GM15510 (cell line): Measurements from ENCODE around the gene ZNF148.

Source experiments
- POLR2A ChIP-seq: IDR thresholded peaks from 3 replicates; pipeline ENCODE4 v1.6.1; 2011; ENCODE audit warnings: borderline replicate concordance; ENCODE audit not compliant: insufficient read length; ENCODE audit errors: extremely low read depth

The ZNF148 gene

DNA sequence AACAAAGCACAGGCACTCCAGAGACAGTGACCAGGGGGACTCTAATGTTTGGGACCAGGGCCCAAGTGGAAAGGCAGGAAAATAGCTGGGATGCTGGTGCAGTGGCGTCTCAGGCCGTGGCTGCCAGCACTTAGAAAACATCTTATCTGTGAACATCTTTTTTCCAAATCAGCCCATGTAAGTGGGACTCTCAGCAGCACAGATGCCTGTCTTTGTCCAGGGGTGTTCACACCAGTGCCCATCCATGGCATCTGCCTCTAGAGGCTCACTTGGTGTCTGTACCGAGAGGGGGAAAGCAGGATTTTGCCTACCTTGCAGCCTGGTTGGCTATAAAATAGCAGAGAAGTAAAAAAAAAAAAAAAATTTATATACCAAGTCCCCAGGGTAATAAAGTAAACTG, 189.3 kb downstream of the ZNF148 start:
- TF ChIP-seq POLR2A: no peak

DNA sequence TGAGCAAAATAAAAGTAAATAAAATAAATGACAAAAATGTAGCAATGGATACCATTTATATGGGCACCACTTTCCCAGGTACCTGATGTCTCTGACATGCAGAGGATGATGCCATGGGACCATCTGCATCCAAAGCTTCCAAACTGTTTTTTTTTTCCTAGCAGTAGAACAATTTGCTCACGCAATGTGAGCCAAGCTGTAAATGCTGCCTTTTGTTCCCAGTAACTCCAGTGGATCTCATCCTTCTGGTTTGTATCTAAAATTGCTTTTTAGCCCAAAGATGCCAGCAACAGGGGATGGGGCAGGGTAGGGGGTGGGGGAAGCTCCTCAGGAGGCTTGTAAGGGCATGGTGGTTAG, 195.3 kb downstream of the ZNF148 start:
- TF ChIP-seq POLR2A: no peak

DNA sequence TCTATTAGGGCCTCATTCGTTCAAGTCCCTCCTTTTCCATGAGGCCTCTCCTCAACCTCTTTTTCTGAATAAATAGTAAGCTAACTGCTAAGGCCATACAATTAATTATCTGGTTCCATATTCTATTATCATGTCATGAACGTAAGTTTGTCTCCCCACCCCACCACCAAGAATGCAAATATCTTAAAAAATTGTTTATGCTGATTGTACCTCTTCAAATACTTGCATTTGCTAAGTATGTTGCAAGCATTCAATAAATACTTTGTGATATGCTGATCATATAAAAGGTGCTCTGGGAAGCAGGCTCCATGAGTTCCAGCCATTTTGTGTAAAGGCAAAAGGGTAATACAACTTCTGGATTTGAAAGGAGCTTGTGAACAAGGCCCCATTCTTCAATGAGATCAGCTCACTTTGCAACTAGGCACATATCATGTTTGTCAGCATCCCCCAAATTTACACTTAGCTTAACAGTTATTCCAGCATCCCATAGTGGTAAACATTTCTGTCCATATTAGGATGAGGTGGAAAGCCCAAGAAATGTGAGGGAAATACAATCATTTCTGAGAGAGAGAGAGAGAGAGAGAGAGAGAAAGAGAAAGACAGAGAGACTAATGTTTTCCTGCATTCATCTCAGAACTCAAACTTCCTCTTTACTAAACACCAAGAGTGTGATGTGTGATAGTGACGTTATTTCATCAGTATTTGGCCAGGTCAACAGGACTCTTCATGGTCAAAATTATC, 195.8 kb downstream of the ZNF148 start:
- no peak for TF ChIP-seq POLR2A

DNA sequence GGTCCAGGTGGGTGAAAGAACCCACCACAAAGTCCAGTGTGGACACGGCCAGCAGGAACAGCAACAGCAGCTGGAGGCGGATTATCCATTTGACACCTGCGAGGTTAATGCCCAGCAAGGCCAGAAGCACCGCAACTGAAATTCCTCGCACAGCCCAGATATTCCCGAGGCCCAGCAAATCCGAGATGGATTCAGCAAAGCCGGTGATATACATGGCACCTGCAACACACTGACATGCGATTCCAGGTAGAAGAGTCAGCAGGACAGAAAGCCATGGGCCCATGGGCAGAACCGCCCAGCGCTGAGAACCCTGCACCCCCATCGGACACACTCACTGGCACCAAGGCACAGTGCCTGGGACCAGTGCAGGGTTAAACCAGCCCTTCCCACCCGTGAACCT, 197.4 kb downstream of the ZNF148 start:
- TF ChIP-seq POLR2A: no peak
